IMR-90 (cell line): ENCODE results near the gene POLR3F. TPM values are rescaled to one million over a fixed set of nuclear protein-coding genes. Genes with fewer than 3 reads are reported as not detected.

Source experiments
- ATAC-seq: fragments of 200-7000 bp; cut with Tn5 transposase; 2 replicates; pipeline ENCODE4 v1.9.1; 2020; ENCODE audit warnings: low read depth, mild to moderate bottlenecking, moderate library complexity
- BruUV-seq: library from RNA; stranded (reverse); fragments of 400-500 nt; replicated peaks from 2 replicates; lab custom pipeline; 2021; lab: Mats Ljungman, UMichigan
- CTCF ChIA-PET: fragments of 300-600 bp; formaldehyde crosslinking; extraction: SDS; loops from one replicate; lab custom pipeline; 2021; ENCODE audit warnings: antibody characterized with exemption; lab: Yijun Ruan, JAX
- POLR2A ChIA-PET: fragments of 300-600 bp; sonication (Branson Sonifier 250); formaldehyde crosslinking; loops from one replicate; lab custom pipeline; 2022; ENCODE audit warnings: antibody characterized with exemption; ENCODE audit not compliant: unreplicated experiment; lab: Charles Lee
- DNase-seq: peaks from one replicate; pipeline ENCODE4 v3.0.0; 2013
- H2AFZ ChIP-seq: replicated peaks from 2 replicates; pipeline ENCODE3; 2013; ENCODE audit warnings: low read length, mild to moderate bottlenecking; ENCODE audit not compliant: poor library complexity
- H2AK5ac ChIP-seq: 2 replicates; pipeline ENCODE4 v1.6.1; 2013; ENCODE audit warnings: low read depth, low read length, inconsistent platforms
- H2AK9ac ChIP-seq: replicated peaks from 2 replicates; pipeline ENCODE3; 2013; ENCODE audit warnings: mild to moderate bottlenecking, low read depth, low read length, moderate library complexity; ENCODE audit not compliant: poor library complexity
- H2BK120ac ChIP-seq: 2 replicates; pipeline ENCODE4 v1.6.1; 2013; ENCODE audit warnings: low read depth, low read length, inconsistent platforms
- H2BK15ac ChIP-seq: 3 replicates; pipeline ENCODE4 v1.6.1; 2013; ENCODE audit warnings: low read depth, low read length, inconsistent platforms
- H2BK20ac ChIP-seq: 2 replicates; pipeline ENCODE4 v1.6.1; 2013; ENCODE audit warnings: low read depth, mild to moderate bottlenecking, inconsistent platforms, low read length, moderate library complexity
- H2BK5ac ChIP-seq: 2 replicates; pipeline ENCODE4 v1.6.1; 2013; ENCODE audit warnings: mild to moderate bottlenecking, low read depth, low read length, inconsistent platforms; ENCODE audit not compliant: poor library complexity, severe bottlenecking
- H3K14ac ChIP-seq: replicated peaks from 2 replicates; pipeline ENCODE4 v1.6.1; 2013; ENCODE audit warnings: low read depth, low read length, inconsistent platforms
- H3K18ac ChIP-seq: 2 replicates; pipeline ENCODE4 v1.6.1; 2013; ENCODE audit warnings: low read depth, low read length, control low read depth
- H3K23ac ChIP-seq: 2 replicates; pipeline ENCODE4 v1.6.1; 2013; ENCODE audit warnings: low read depth, low read length, inconsistent platforms
- H3K27ac ChIP-seq: 2 replicates; pipeline ENCODE4 v1.5.1; 2013; ENCODE audit warnings: mild to moderate bottlenecking, control low read depth, low read length; ENCODE audit not compliant: insufficient read depth
- H3K27me3 ChIP-seq: 2 replicates; pipeline ENCODE4 v1.6.1; 2013; ENCODE audit warnings: low read length; ENCODE audit not compliant: control insufficient read depth, insufficient read depth
- H3K36me3 ChIP-seq: 2 replicates; pipeline ENCODE4 v1.6.1; 2013; ENCODE audit warnings: low read length, mixed read lengths; ENCODE audit not compliant: control insufficient read depth, insufficient read depth
- H3K4ac ChIP-seq: 2 replicates; pipeline ENCODE4 v1.6.1; 2013; ENCODE audit warnings: low read depth, low read length, inconsistent platforms
- H3K4me1 ChIP-seq: 2 replicates; pipeline ENCODE4 v1.6.1; 2013; ENCODE audit warnings: low read length, mixed read lengths; ENCODE audit not compliant: control insufficient read depth, insufficient read depth
- H3K4me2 ChIP-seq: 2 replicates; pipeline ENCODE4 v1.6.1; 2013; ENCODE audit warnings: low read depth, mild to moderate bottlenecking, control low read depth, low read length, moderate library complexity
- H3K4me3 ChIP-seq: 2 replicates; pipeline ENCODE4 v1.5.1; 2013; ENCODE audit warnings: low read depth, mild to moderate bottlenecking, control low read depth, low read length, moderate library complexity; ENCODE audit not compliant: insufficient read depth
- H3K56ac ChIP-seq: 2 replicates; pipeline ENCODE4 v1.6.1; 2013; ENCODE audit warnings: low read length, inconsistent platforms; ENCODE audit not compliant: insufficient read depth; ENCODE audit errors: extremely low read depth
- H3K79me1 ChIP-seq, 2 experiments: 2 replicates each; pipeline ENCODE4 v1.6.1; 2013; ENCODE audit warnings: low read length in 2 of 2, inconsistent platforms in 1 of 2, low read depth in 1 of 2
- H3K9ac ChIP-seq: 2 replicates; pipeline ENCODE4 v1.6.1; 2013; ENCODE audit warnings: low read depth, low read length, control low read depth
- H3K9me1 ChIP-seq: 2 replicates; pipeline ENCODE4 v1.6.1; 2013; ENCODE audit warnings: low read length, inconsistent platforms; ENCODE audit not compliant: insufficient read depth
- H3K9me3 ChIP-seq: 2 replicates; pipeline ENCODE4 v1.6.1; 2013; ENCODE audit warnings: low read length; ENCODE audit not compliant: control insufficient read depth, insufficient read depth
- H4K20me1 ChIP-seq: 2 replicates; pipeline ENCODE4 v1.6.1; 2013; ENCODE audit warnings: low read length, inconsistent platforms; ENCODE audit not compliant: insufficient read depth
- H4K5ac ChIP-seq: 2 replicates; pipeline ENCODE4 v1.6.1; 2013; ENCODE audit warnings: mild to moderate bottlenecking, low read depth, low read length, control low read depth
- H4K8ac ChIP-seq, 2 experiments: 2 replicates each; pipeline ENCODE4 v1.6.1; 2013; ENCODE audit warnings: low read depth in 2 of 2, low read length in 2 of 2, control low read depth in 1 of 2, inconsistent platforms in 1 of 2
- H4K91ac ChIP-seq: 2 replicates; pipeline ENCODE4 v1.6.1; 2013; ENCODE audit warnings: low read depth, low read length, inconsistent platforms; ENCODE audit not compliant: insufficient read depth
- BHLHE40 ChIP-seq: fragments of 150-350 bp; IDR thresholded peaks from 2 replicates; pipeline ENCODE4 v1.6.1; 2016; ENCODE audit warnings: mild to moderate bottlenecking, low read depth, low read length
- CHD1 ChIP-seq: IDR thresholded peaks from 2 replicates; pipeline ENCODE4 v1.6.1; 2012; ENCODE audit warnings: low read depth, low read length, improper control_type of control experiment
- CTCF ChIP-seq: conservative IDR thresholded peaks from 2 replicates; pipeline ENCODE4 v1.5.1; 2012; ENCODE audit warnings: mild to moderate bottlenecking, low read depth, low read length, improper control_type of control experiment
- ELK1 ChIP-seq: fragments of 150-350 bp; IDR thresholded peaks from 2 replicates; pipeline ENCODE4 v1.6.1; 2016; ENCODE audit warnings: low read depth, mild to moderate bottlenecking, low read length, moderate library complexity, borderline replicate concordance
- FOS ChIP-seq: fragments of 150-350 bp; IDR thresholded peaks from 2 replicates; pipeline ENCODE4 v1.6.1; 2016; ENCODE audit warnings: low read depth, low read length
- MAFK ChIP-seq: IDR thresholded peaks from 2 replicates; pipeline ENCODE4 v1.6.1; 2012; ENCODE audit warnings: low read depth, low read length, improper control_type of control experiment
- MAZ ChIP-seq: IDR thresholded peaks from 2 replicates; pipeline ENCODE4 v1.6.1; 2012; ENCODE audit warnings: low read depth, mild to moderate bottlenecking, low read length, improper control_type of control experiment, moderate library complexity, borderline replicate concordance
- MXI1 ChIP-seq: IDR thresholded peaks from 2 replicates; pipeline ENCODE4 v1.6.1; 2012; ENCODE audit warnings: low read depth, mild to moderate bottlenecking, low read length, moderate library complexity, borderline replicate concordance
- NFE2L2 ChIP-seq: fragments of 150-350 bp; IDR thresholded peaks from 2 replicates; pipeline ENCODE4 v1.6.1; 2016; ENCODE audit warnings: low read depth, mild to moderate bottlenecking, low read length
- POLR2A ChIP-seq: IDR thresholded peaks from 2 replicates; pipeline ENCODE4 v1.6.1; 2012; ENCODE audit warnings: mild to moderate bottlenecking, low read depth, low read length
- RAD21 ChIP-seq: IDR thresholded peaks from 2 replicates; pipeline ENCODE4 v1.6.1; 2012; ENCODE audit warnings: low read length, improper control_type of control experiment
- RCOR1 ChIP-seq: IDR thresholded peaks from 2 replicates; pipeline ENCODE4 v1.6.1; 2012; ENCODE audit warnings: mild to moderate bottlenecking, low read length, improper control_type of control experiment; ENCODE audit not compliant: insufficient replicate concordance
- RFX5 ChIP-seq: IDR thresholded peaks from 2 replicates; pipeline ENCODE4 v1.8.0; 2012; ENCODE audit warnings: low read depth, mild to moderate bottlenecking, low read length, moderate library complexity
- SMC3 ChIP-seq: fragments of 150-350 bp; IDR thresholded peaks from 2 replicates; pipeline ENCODE4 v1.6.1; 2016; ENCODE audit warnings: low read depth, mild to moderate bottlenecking, antibody characterized with exemption, low read length, moderate library complexity
- USF2 ChIP-seq: fragments of 150-350 bp; IDR thresholded peaks from 2 replicates; pipeline ENCODE4 v1.6.1; 2017; ENCODE audit warnings: mild to moderate bottlenecking, antibody characterized with exemption, low read length, low read depth
- WGBS, 2 experiments: methylation state at CpG; one replicate each; pipeline versions ENCODE4 v1.1.5 to v1.1.7; 2013; ENCODE audit warnings: missing lambda C conversion rate in 2 of 2; ENCODE audit not compliant: insufficient read length in 1 of 2; ENCODE audit errors: extremely low coverage in 2 of 2; 5-methylcytosine and 5-hydroxymethylcytosine counted together
- dilution Hi-C: fragments of 300-500 bp; cut with HindIII; formaldehyde crosslinking; loops from one replicate; pipeline ENCODE4 v1.14.3; 2018; ENCODE audit warnings: low sequenced_read_pairs; ENCODE audit not compliant: unreplicated experiment
- in situ Hi-C: fragments of 300-500 bp; cut with MboI; formaldehyde crosslinking; loops from 3 replicates; pipeline ENCODE4 v1.14.3; 2019; ENCODE audit warnings: low sequenced_read_pairs, inconsistent platforms, mixed read lengths
- intact Hi-C: fragments of 100-400 bp; cut with micrococcal nuclease; formaldehyde crosslinking; loops from 2 replicates; pipeline ENCODE4 v1.10.0; 2022
- polyA plus RNA-seq, 3 experiments: library from polyadenylated mRNA; depleted of rRNA; stranded (reverse); fragments of >200 nt; gene quantifications; 2 replicates each; pipeline ENCODE4 v1.2.3, GENCODE V29; 2012; ENCODE audit warnings: low replicate concordance in 1 of 3
- total RNA-seq: library from RNA; depleted of rRNA; stranded (reverse); fragments of >200 nt; gene quantifications from 2 replicates; pipeline ENCODE4 v1.2.3, GENCODE V29; 2012

The POLR3F gene
- total and polyA plus RNA-seq, 2 of the 4 experiments (the other 2 are of a cell fraction) = 5.7 to 7.2 TPM

GRCh38 chr20:18514127-18514526, 46.9 kb downstream of the POLR3F start:
- Histone ChIP-seq H3K14ac (no peak overlapping the region), H3K36me3 (peaks cover 15% of the 10 kb centered on the region), H3K27me3 (no peaks in the 10 kb centered on the region), H2BK15ac (no peak overlapping the region), H3K79me1 (peaks cover 9 to 14% of the 10 kb centered on the region in 2 experiments; a peak in 2 of 4 replicates), H3K4me3 (no peak overlapping the region), H3K4ac (no peak overlapping the region), H3K9me3 (no peaks in the 10 kb centered on the region), H2AK5ac (no peak overlapping the region), H2AK9ac (no peak overlapping the region), H3K9me1 (no peaks in the 10 kb centered on the region), H3K4me2 (no peak overlapping the region), H3K27ac (no peak overlapping the region), H4K20me1 (no peaks in the 10 kb centered on the region), H4K8ac (no peak overlapping the region), H4K5ac (no peak overlapping the region), H3K9ac (no peak overlapping the region), H3K56ac (no peak overlapping the region), H3K18ac (no peak overlapping the region), H2AFZ (no peak overlapping the region), H2BK120ac (no peak overlapping the region), H3K23ac (no peak overlapping the region), H2BK5ac (no peak overlapping the region), H4K91ac (no peak overlapping the region), H2BK20ac (no peak overlapping the region), H3K4me1 (no peaks in the 10 kb centered on the region)
- ATAC-seq = no peak
- in situ Hi-C loops = no loop called here
- whole genome bisulfite sequencing, 2 experiments = no CpG with 5 or more reads among the region's 5 CpGs
- POLR2A ChIA-PET = no interaction called here
- CTCF ChIA-PET = interaction anchor here (0.6 kb wide), 1 partner anchor 10 kb away, joined by 7 read pairs; no protein-coding TSS in a partner anchor
- DNase-seq = no peak
- dilution Hi-C loops = no loop called here
- intact Hi-C loops = loop anchor here (5.0 kb wide), 1 partner anchor 43 kb away; no protein-coding TSS in a partner anchor
- no TSS peak for BruUV-seq
- no peak for TF ChIP-seq RCOR1
- no peak for TF ChIP-seq RAD21
- TF ChIP-seq ELK1 = no peak
- no peak for TF ChIP-seq BHLHE40
- TF ChIP-seq MAZ = no peak
- no peak for TF ChIP-seq CHD1
- no peak for TF ChIP-seq POLR2A
- TF ChIP-seq RFX5 = no peak
- TF ChIP-seq SMC3 = no peak
- no peak for TF ChIP-seq NFE2L2
- TF ChIP-seq MXI1 = no peak
- TF ChIP-seq CTCF = no peak
- TF ChIP-seq MAFK = no peak
- TF ChIP-seq USF2 = no peak
- TF ChIP-seq FOS = no peak
